T-cell (primary cell): Measurements from ENCODE around the gene PCDHB5. TPM values are rescaled to one million over a fixed set of nuclear protein-coding genes. Genes with fewer than 3 reads are reported as not detected.
"Not testable (repeated sequence)": the region's sequence is repeated elsewhere in the genome, so short reads cannot be mapped to it uniquely, and the experiment has no call there.

Source experiments
- ATAC-seq, 4 experiments: fragments of 200-7000 bp in 3 of 4; fragments of 150-1000 bp in 1 of 4; cut with Tn5 transposase; replicated peaks in 1 of 4; 1 replicate in 3 of 4; 2 replicates in 1 of 4; pipeline ENCODE4 v1.10.0; 2021; ENCODE audit warnings: moderate library complexity in 3 of 4, mild to moderate bottlenecking in 2 of 4, moderate number of reproducible peaks in 1 of 4
- CTCF ChIA-PET, 2 donors: fragments of 300-600 bp; sonication (Branson Sonifier 250); formaldehyde crosslinking; loops; one replicate each; lab custom pipeline; 2022; ENCODE audit warnings: antibody characterized with exemption in 2 of 2; lab: Charles Lee
- POLR2A ChIA-PET, 2 donors: fragments of 300-600 bp; sonication (Branson Sonifier 250); formaldehyde crosslinking; loops; one replicate each; lab custom pipeline; 2022; ENCODE audit warnings: antibody characterized with exemption in 2 of 2; lab: Charles Lee
- DNase-seq, 35 experiments: peaks; one replicate each; pipeline versions ENCODE4 v3.0.0 to v3.0.0-alpha.2; 2013 to 2023
- H3K27ac ChIP-seq: one replicate; pipeline ENCODE4 v1.5.1; 2013; ENCODE audit warnings: low read length
- H3K27me3 ChIP-seq, 2 experiments: replicated peaks in 1 of 2; 1 replicate in 1 of 2; 2 replicates in 1 of 2; pipeline versions ENCODE4 v1.6.1 to v1.7.0; 2013; ENCODE audit warnings: low read length in 1 of 2, mixed read lengths in 1 of 2; ENCODE audit not compliant: control insufficient read depth in 2 of 2, insufficient read depth in 2 of 2; ENCODE audit errors: extremely low read depth in 1 of 2
- H3K36me3 ChIP-seq, 2 donors: 1 replicate in 1 of 2; 2 replicates in 1 of 2; pipeline versions ENCODE4 v1.6.1 to v1.7.0; 2013; ENCODE audit warnings: low read length in 1 of 2; ENCODE audit not compliant: control insufficient read depth in 2 of 2, insufficient read depth in 1 of 2; ENCODE audit errors: extremely low read depth in 1 of 2
- H3K4me1 ChIP-seq, 2 experiments: 1 replicate in 1 of 2; 2 replicates in 1 of 2; pipeline versions ENCODE4 v1.6.1 to v1.7.0; 2013; ENCODE audit warnings: low read length in 2 of 2, mixed read lengths in 1 of 2; ENCODE audit not compliant: insufficient read depth in 2 of 2, control insufficient read depth in 1 of 2; ENCODE audit errors: extremely low read depth in 1 of 2
- H3K4me3 ChIP-seq, 2 donors: 1 replicate in 1 of 2; 2 replicates in 1 of 2; pipeline versions ENCODE4 v1.5.1 to v1.7.0; 2013; ENCODE audit warnings: mild to moderate bottlenecking in 2 of 2, low read length in 1 of 2, moderate library complexity in 1 of 2; ENCODE audit not compliant: control insufficient read depth in 1 of 2; ENCODE audit errors: extremely low read depth in 1 of 2
- H3K9me3 ChIP-seq: 2 replicates; pipeline ENCODE4 v1.7.0; 2013
- H3K27ac Mint-ChIP-seq, 2 donors: one replicate each; pipeline ENCODE4 v1.8.0; 2020 to 2021; ENCODE audit warnings: mild to moderate bottlenecking in 2 of 2, mixed read lengths in 2 of 2
- H3K27me3 Mint-ChIP-seq, 2 donors: one replicate each; pipeline ENCODE4 v1.8.0; 2021 to 2022; ENCODE audit warnings: mixed read lengths in 2 of 2
- H3K36me3 Mint-ChIP-seq: one replicate; pipeline ENCODE4 v1.8.0; 2021; ENCODE audit warnings: mixed read lengths
- H3K4me1 Mint-ChIP-seq, 3 donors: one replicate each; pipeline ENCODE4 v1.8.0; 2020 to 2022; ENCODE audit warnings: mixed read lengths in 3 of 3, mild to moderate bottlenecking in 1 of 3
- H3K4me3 Mint-ChIP-seq, 3 donors: one replicate each; pipeline ENCODE4 v1.8.0; 2020 to 2022; ENCODE audit warnings: mild to moderate bottlenecking in 3 of 3, mixed read lengths in 3 of 3, moderate library complexity in 3 of 3
- H3K9me3 Mint-ChIP-seq, 3 donors: one replicate each; pipeline ENCODE4 v1.8.0; 2020 to 2022; ENCODE audit warnings: mixed read lengths in 3 of 3
- whole genome bisulfite sequencing: methylation state at CpG from one replicate; pipeline ENCODE4 v1.1.5; 2013; ENCODE audit warnings: missing lambda C conversion rate; ENCODE audit not compliant: insufficient coverage; 5-methylcytosine and 5-hydroxymethylcytosine counted together
- total RNA-seq, 35 experiments: library from RNA in 6 of 35; stranded (reverse) in 6 of 35; fragments of 120-200 nt in 1 of 35; gene quantifications; one replicate each; pipeline versions ENCODE4 v1.2.1 to v1.2.4 and lab custom pipeline; 2013 to 2026

The PCDHB5 gene
- total RNA-seq, 5 donors from 2014 or later (not counting 1 experiment from before 2014, with no cell fraction given) = 0.09 to 0.32 (median 0.30) TPM; not detected in 2

- H3K4me3 Mint-ChIP-seq, H3K4me1 ChIP-seq, ATAC-seq, H3K36me3 ChIP-seq, H3K9me3 ChIP-seq, H3K27ac ChIP-seq, H3K36me3 Mint-ChIP-seq, CTCF ChIA-PET, H3K27ac Mint-ChIP-seq, POLR2A ChIA-PET, H3K4me1 Mint-ChIP-seq, DNase-seq, H3K4me3 ChIP-seq: not testable (repeated sequence)
- 48% methylated on average over 9 of the region's 28 CpGs for WGBS
- Mint-ChIP-seq H3K27me3 (peaks cover 31 to 44% of the 10 kb centered on the region in 2 donors), H3K9me3 (peaks cover 0 to 24% (median 18%) of the 10 kb centered on the region in 3 donors)
- peaks cover 6 to 21% of the 10 kb centered on the region in 2 experiments for H3K27me3 ChIP-seq
Observed at GRCh38 chr5:141157901-141158300, 22.9 kb downstream of the PCDHB5 start.

- no peak for ATAC-seq
- Mint-ChIP-seq H3K36me3 (no peaks in the 10 kb centered on the region), H3K4me1 (peaks cover 2 to 7% (median 5%) of the 10 kb centered on the region in 3 donors), H3K27me3 (peaks cover 36 to 43% of the 10 kb centered on the region in 2 donors), H3K4me3 (peak within 1 kb of the TSS in 1 of 3 donors; percentile 3), H3K27ac (no peak within 1 kb of the TSS), H3K9me3 (peaks cover 6 to 10% (median 8%) of the 10 kb centered on the region in 3 donors)
- Histone ChIP-seq H3K4me3 (no peak within 1 kb of the TSS), H3K36me3 (no peaks in the 10 kb centered on the region), H3K9me3 (no peaks in the 10 kb centered on the region), H3K27ac (no peak within 1 kb of the TSS), H3K27me3 (peaks cover 0 to 14% of the 10 kb centered on the region in 2 experiments), H3K4me1 (no peaks in the 10 kb centered on the region)
- 52% methylated on average over 9 of the region's 20 CpGs for WGBS
- POLR2A ChIA-PET = no interaction called here
- DNase-seq = peak in 7 of 35 experiments; percentile 5 to 40 (median 12)
- CTCF ChIA-PET = interaction anchor here (1.0 to 1.5 kb wide), 2 partner anchors 392 kb away, joined by 3 to 5 read pairs; no protein-coding TSS in a partner anchor
Observed at GRCh38 chr5:141172381-141173204, 37.6 kb downstream of the PCDHB5 start, which contains the start of gene PCDHB7. Gene PCDHB7, plus strand, starts transcription at chr5:141172644. Its CDS starts 192 bp downstream, at chr5:141172836.

- peaks cover 0 to 19% of the 10 kb centered on the region in 2 experiments for H3K27me3 ChIP-seq
- H3K27ac Mint-ChIP-seq, H3K4me1 Mint-ChIP-seq, H3K36me3 Mint-ChIP-seq, POLR2A ChIA-PET, H3K27ac ChIP-seq, H3K9me3 Mint-ChIP-seq, H3K9me3 ChIP-seq, H3K4me3 Mint-ChIP-seq, ATAC-seq, H3K4me3 ChIP-seq, DNase-seq, H3K36me3 ChIP-seq, CTCF ChIA-PET, H3K4me1 ChIP-seq: not testable (repeated sequence)
- 49% methylated on average over 50 of the region's 79 CpGs for WGBS
- peaks cover 26 to 27% of the 10 kb centered on the region in 2 donors for H3K27me3 Mint-ChIP-seq
Observed at GRCh38 chr5:141174291-141175104, 39.5 kb downstream of the PCDHB5 start.

- Histone ChIP-seq H3K9me3 (no peaks in the 10 kb centered on the region), H3K4me1 (no peaks in the 10 kb centered on the region), H3K27ac (no peak overlapping the region), H3K36me3 (no peaks in the 10 kb centered on the region), H3K4me3 (no peak overlapping the region), H3K27me3 (peaks cover 0 to 27% of the 10 kb centered on the region in 2 experiments)
- ATAC-seq (no peak), DNase-seq (no peak)
- peaks cover 2 to 7% (median 5%) of the 10 kb centered on the region in 3 donors for H3K4me1 Mint-ChIP-seq
- peaks cover 26 to 32% of the 10 kb centered on the region in 2 donors for H3K27me3 Mint-ChIP-seq
- H3K9me3 Mint-ChIP-seq = peaks cover 0 to 13% (median 8%) of the 10 kb centered on the region in 3 donors
- no peaks in the 10 kb centered on the region for H3K36me3 Mint-ChIP-seq
- H3K4me3 Mint-ChIP-seq = no peak overlapping the region
- no CpG with 5 or more reads among the region's 1 CpG for WGBS
- CTCF ChIA-PET = no interaction called here
- H3K27ac Mint-ChIP-seq = no peak overlapping the region
- POLR2A ChIA-PET = no interaction called here
Observed at GRCh38 chr5:141175933-141176332, 40.9 kb downstream of the PCDHB5 start.

- H3K4me3 Mint-ChIP-seq, H3K27ac ChIP-seq, CTCF ChIA-PET, H3K4me3 ChIP-seq, H3K4me1 Mint-ChIP-seq, DNase-seq, H3K36me3 Mint-ChIP-seq, H3K36me3 ChIP-seq, POLR2A ChIA-PET, H3K4me1 ChIP-seq, H3K9me3 ChIP-seq, ATAC-seq, H3K27ac Mint-ChIP-seq: not testable (repeated sequence)
- peaks cover 0 to 33% of the 10 kb centered on the region in 2 experiments for H3K27me3 ChIP-seq
- WGBS = no CpG with 5 or more reads among the region's 18 CpGs
- Mint-ChIP-seq H3K27me3 (peaks cover 28 to 34% of the 10 kb centered on the region in 2 donors), H3K9me3 (peaks cover 7 to 13% (median 10%) of the 10 kb centered on the region in 3 donors)
Observed at GRCh38 chr5:141177577-141178191, 42.7 kb downstream of the PCDHB5 start, which contains the start of gene PCDHB8. Gene PCDHB8, plus strand, starts transcription at chr5:141177790. Its CDS starts 245 bp downstream, at chr5:141178035.

GRCh38 chr5:141179371-141179770 lies 44.4 kb downstream of the PCDHB5 start:
- H3K4me1 ChIP-seq, DNase-seq, ATAC-seq: not testable (repeated sequence)

More at GRCh38 chr5:141179371-141179770, 44.4 kb downstream of the PCDHB5 start:
- H3K4me3 ChIP-seq, POLR2A ChIA-PET, H3K36me3 ChIP-seq, H3K4me3 Mint-ChIP-seq, CTCF ChIA-PET, H3K9me3 ChIP-seq, H3K27ac Mint-ChIP-seq, H3K27ac ChIP-seq, H3K4me1 Mint-ChIP-seq, H3K36me3 Mint-ChIP-seq: not testable (repeated sequence)
- WGBS = 53% methylated on average over 9 of the region's 39 CpGs
- Mint-ChIP-seq H3K9me3 (peaks cover 7 to 12% (median 7%) of the 10 kb centered on the region in 3 donors), H3K27me3 (peaks cover 22 to 32% of the 10 kb centered on the region in 2 donors)
- peaks cover 2 to 24% of the 10 kb centered on the region in 2 experiments for H3K27me3 ChIP-seq
